SW480 (cell line): Measurements from ENCODE around the gene CD101.

Source experiments
- DNase-seq: peaks from one replicate; pipeline ENCODE4 v3.0.0-alpha.2; 2016; ENCODE audit warnings: low spot score

Gene CD101

DNA sequence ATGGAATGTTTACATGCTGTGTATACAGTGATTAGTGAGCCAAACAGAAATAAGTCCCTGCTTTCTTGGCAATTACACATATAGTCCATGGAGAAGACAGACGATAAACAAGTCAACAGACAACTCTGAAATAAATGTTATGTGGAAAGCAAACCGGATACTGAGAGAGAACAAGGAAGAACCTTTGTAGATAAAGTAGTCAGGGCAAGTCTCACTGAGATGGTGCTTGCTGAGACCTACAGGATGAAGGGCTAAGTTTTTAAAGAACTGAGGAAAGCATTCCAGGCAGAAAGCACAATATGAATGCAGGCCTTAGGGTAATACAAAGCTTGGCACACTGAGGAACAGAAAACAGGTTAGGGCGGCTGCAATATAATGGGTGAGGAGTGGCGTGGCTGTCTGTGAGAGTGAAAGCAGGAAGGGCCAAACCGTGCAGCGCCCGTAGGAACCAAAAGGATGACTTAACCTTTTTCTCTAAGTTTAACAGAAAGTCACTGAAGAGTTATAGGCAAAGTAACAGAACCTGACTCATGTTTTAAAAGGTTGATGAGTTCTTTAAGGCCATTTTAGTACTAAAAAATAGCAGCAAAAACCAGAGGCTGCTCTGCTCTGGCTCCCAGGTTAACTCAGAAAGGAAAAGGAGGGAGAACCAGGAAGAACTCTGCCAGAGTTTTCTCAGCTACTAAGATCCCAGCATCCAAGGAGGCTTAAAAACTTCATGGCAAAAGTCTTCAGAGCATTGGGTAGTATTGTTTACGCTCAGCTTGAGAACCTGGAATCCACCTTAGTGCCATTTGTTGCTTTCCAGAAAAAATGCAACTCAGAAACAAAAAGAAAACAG, 49.9 kb downstream of the CD101 start:
- no peak for DNase-seq

DNA sequence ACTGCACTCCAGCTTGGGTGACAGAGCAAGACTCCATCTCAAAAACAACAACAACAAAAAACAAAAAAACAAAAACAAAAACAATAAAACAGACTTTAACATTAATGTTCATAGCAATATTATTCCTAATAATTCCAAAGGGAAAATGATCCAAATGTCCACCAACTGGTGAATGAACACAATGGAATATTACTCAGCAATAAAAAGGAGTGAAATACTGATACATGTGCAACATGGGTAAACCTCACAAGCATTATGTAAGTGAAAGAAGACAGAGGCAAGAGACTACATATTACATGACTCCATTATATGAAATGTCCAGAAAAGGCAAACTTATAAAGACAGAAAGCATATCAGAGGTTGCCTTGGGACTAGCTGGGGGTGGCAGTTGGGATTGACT, 52.5 kb downstream of the CD101 start:
- no peak for DNase-seq

DNA sequence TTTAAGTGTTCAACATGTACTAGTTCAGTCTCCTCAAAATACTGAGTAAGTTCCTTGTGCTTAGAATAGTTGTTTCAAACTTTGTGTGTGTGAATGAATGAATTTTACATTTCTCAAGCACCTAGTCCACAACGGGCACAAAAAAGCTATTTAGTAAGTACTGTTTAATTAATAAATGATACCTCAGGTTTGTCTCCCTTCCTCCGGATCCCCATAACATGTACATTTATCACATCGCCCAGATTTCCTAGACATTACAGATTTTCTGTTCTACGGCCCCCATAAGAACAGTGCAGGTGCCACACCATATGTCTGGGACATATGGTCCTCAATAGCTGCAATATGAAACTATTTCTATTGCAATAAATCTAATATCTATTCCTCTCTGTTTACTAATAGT, 57.2 kb downstream of the CD101 start:
- no peak for DNase-seq

DNA sequence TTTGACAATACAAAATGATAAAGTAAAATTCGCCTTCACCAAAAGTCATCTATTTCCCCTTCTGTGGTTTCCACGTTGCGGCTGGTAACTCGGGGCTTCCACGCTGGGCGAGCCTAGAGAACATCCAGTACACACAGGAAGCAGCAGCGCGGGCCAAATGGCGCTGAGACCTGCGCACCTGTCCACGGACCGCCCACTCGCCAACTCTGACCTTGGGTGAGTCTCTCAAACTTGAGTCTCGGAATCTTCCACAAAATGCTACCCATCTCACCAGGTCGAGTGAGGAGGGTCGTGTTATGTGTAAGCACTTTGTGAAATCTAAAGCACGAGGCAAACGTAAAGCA, 57.7 kb downstream of the CD101 start:
- DNase-seq, result peak; percentile 67

DNA sequence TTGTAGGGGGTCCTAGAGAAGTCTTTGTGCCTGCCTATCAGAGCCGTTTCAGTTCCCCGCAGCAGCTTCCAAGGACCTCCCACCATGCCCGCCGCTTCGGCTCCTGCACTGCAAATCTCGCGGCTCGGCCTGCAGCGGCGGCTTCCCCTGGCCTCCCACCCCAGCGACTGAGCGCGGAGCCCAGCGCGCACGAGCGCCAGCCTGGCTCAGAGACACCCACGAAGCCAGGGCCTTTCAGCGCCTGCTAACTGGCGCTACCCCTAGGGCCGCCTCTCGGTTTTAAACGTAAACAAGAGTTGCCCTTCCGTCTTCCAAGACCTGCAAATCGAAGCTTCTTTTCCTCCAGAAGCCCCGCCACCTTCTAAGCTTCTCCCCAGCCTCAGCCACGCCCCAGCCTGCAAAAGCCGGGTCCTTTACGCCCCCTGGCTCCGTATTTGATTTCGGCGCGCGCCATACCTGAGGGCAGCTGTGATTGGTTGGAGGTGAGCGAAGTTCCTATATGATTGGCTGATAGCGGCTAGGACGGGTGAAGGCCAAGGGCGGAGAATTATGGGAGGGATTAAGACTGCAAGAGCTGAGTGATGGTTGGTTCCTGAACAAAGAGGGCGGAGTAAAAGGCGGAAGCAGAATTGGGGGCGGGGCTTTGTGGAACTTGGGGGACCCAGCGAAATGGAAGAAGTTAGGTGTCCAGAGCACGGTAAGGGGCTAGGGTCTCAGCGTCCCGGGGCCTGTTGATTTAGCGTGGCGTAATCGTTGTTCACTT, 58.3 kb downstream of the CD101 start, which contains the start of gene TTF2:
TSS of gene TTF2 (plus strand) at position 649 of the 763 bp plus-strand sequence. CDS start at position 670, 21 bp downstream.
- DNase-seq, result peak; percentile 99

DNA sequence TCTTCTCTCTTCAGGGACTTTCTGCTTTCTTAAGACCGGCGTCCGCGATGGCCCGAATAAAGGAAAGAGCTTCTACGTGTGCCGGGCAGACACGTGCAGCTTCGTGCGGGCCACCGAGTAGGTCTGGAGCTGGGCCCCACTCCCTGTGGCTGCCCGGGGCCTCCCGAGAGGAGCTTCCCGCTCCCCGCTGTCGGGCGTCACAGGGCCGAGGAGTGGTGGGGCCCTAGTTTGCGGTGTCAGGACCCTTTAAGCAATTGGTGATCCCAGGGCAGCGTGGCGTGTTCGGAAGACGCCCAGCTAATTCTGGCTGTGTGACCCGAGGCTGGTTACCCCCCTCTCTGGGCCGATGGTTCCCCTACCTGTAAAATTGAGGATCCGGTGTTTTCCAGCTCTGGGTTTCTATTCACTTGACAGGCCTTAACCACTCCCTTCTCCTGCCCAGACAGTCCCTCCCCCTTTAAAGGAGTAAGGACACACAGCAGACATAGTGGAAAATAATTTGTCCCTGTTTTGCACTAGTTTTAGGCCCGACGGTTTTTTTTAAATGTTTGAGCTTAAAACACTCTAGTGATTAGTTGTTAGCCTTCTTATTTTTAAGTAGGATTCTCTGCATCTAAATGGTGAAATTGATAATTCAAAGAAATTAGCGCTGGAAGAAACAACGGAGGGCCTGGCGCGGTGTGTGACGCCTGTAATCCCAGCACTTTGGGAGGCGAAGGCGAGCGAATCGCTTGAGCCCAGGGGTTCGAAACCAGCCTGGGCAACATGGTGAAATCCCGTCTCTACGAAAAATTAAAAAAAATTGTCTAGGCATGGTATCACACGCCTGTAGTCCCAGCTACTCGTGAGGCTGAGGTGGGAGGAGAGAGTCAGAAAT, 59.1 kb downstream of the CD101 start:
- DNase-seq, result peak; percentile 36

DNA sequence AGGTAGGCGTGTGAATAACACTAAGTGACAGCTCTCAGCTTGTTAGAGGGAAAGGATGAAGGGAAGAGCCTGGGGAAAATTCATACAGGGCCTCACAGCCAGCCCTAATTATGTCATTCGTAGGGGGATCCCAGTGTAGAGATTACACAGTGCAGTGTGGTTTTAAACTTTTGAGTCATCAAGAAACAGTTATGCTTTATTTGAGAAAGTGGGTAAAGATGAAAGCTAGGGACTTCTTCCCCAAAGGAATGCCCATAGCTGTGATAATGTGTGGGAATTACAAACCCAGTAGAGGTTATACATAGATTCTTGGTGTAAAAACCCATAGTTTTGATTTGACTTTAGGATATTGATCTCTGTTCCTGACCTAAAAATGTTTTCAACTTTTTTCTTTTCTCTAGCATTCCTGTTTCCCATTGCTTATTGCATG, 60.4 kb downstream of the CD101 start:
- peak; percentile 38 for DNase-seq

DNA sequence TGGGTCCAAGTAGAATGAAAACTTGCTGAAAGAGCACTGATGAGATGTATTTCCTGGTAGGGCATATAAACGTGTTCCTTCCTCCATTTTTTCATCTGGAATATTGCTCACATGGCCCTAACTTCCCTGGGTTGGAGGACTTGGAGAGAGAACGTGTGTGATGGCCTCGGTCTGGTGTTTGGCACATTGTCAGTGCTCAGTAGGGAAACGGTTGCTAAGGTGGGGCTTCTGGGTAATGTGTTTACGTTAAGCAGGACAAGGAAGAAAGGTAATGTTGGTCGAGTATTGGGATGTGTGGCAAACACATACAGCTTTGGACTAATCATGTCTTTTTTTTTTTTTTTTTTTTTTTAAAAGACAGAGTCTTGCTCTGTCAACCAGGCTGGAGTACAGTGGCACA, 64.8 kb downstream of the CD101 start:
- no peak for DNase-seq

DNA sequence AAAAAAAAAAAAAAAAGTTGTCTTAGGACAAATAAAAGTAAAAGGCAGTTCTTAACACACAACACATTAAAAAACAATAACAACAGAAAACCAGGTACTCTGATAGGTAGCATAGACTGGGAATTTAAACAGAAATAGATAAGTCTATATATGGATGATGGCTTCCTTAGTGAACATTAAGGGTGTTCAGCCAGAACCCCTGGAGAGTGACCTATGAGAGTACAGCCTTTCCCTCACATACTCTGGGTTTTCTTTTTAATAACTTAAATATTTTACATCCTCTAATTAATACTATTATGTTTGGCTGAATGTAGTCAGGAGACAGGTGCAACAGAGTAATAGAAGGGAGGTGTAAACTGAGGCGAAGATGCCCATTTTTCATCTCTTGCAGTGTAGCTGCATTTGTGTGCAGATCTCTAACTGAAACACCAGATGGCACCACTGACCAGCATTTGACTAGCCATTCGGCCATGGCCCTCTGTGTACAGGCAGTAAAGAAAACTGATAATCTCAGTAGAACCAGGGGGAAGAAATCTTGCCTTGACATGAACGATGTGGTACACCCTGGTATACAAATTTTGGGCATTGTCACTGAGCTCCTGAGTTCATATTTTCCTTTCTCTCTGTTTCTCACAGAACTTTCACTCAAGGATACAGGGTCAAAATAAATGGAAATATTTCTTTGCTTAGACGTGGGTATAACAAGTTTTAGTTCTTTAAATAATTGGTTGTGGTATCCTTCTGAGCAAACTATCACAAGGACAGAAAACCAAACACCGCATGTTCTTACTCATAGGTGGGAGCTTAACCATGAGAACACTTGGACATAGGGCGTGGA, 66.2 kb downstream of the CD101 start:
- DNase-seq, result peak; percentile 17

DNA sequence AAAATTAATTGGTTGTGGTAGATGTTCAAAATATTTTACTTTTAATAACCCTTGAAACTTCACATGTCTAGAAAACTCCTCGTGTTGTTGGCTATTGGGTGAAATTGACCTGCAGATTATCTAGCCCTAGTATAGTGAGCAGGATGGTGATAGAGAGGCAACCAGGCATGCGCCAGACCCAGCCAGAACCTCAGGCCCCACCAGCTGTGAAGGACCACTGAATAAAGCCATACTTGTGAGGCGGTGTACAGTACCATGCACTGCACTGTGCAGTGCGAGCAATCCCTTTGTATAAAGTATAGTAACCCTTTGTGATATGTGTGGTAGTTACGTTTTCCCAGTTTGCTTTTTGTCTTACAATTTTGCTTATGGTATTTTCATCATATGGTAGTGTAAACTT, 67.0 kb downstream of the CD101 start:
- no peak for DNase-seq

DNA sequence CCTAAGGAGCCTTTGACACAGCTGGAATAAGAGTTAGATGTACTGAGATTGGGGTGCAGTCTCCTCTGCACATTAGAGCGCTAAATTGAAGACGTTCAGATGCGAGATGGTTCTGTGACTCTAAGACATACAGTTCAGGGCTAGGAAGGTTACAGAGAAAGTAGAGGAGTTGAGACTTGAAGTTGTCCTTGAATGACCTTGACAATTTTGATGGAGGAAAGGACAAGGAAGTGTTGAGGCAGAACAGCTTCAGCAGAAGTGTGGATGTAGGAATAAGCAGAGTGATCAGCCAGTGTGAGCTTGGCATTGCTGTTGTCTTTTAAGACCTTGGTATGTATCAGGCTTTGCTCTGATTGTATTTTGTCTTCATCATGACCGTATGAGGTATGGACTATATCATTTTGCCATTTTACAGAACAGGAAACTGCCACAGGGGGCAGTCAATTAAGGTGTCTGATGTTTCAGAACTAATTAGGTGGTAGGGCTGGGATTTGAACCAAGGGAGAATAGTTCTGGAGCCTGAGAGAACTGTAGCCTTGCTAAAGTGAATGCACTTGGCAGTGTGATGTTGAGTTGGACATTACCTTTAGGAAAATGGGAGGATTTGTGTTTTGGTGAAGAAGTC, 67.8 kb downstream of the CD101 start:
- no peak for DNase-seq

DNA sequence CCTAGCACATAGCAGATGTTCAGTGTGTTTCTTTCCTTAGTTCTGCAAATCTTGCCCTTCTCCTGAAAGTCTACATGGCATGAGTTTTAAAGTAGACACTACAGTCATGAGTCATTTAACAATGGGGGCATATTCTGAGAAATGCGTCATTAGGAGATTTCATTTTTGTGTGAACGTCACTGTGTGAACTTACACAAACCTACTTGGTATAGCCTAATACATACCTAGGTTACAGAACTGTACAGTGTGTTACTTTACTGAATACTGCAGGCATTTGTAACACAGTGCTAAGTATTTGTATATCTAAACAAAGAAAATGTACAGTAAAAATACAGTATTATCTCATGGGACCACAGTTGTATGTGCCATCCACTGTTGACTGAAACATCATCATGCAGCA, 68.6 kb downstream of the CD101 start:
- no peak for DNase-seq

DNA sequence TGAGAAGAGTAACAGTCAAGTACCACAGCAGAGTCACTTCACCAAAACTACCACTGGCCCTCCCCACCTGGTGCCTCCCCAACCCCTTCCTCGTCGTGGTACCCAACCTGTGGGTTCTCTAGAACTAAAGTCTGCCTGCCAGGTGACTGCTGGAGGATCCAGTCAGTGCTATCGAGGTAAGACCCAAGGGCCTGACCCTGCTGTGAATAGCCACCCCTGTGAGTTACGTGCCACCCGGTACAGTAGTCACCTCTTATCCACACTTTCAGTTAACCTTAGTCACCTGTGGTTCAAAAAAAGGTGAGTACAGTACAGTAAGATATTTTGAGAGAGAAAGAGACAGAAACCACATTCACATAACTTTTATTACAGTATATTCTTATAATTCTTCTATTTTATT, 75.1 kb downstream of the CD101 start:
- no peak for DNase-seq

DNA sequence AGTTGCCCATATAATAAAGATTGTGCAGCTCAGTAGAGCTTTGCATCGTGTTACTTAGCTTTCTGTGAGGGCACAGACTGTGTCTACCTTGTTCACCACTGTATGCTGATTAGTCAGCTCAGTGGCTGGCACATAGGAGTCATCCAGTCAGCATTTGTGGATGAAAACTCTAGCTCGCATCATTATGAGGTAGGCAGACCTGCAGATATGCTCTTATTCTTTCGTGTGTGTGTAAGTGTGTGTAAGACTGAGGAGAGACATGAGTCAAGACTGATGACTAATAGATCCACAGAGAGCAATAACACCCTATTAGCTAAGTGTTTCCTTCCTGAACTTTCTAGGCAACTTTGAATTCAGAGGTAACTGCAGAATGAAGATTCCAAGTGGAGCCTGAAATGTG, 75.7 kb downstream of the CD101 start:
- DNase-seq, result peak; percentile 14

DNA sequence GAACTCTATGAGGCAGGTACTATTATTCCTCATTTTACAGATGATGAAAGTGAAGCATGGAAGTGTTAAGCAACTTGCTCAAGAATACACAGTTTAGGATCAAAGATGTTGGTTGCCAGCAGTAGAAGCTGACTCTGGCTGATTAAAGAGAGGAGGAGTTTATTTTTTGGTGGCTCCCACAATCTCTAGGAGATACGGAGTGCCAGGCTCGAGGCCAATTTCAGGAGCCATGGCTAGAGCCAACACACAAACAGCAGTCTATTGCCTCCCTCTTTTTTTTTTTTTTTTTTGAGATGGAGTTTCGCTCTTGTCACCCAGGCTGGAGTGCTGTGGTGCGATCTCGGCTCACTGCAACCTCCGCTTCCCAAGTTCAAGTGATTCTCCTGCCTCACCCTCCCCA, 78.2 kb downstream of the CD101 start:
- DNase-seq, result no peak

DNA sequence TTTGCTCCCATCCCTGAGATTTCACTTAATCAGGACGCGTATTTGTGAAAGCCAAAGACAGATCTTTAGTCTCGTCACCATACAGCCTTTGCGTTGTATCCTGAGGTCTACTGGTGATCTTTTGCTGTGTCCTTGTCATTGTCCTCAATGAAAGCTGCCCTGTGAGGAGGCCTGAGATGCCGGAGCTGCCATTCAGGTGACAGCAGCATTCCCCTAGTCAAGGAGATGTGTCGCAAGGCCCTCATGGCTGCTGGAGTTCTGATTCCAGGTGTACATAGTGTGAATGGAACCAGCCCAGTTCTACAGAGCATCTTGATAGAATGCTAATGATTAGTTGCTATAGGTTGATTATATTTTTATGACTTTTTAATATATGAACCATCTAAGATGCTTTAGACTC, 82.7 kb downstream of the CD101 start:
- DNase-seq, result no peak
